HUES64 (cell line): ENCODE data around the gene POLD1.
A peak's percentile ranks its signal among the peaks of the same experiment; 100 is the strongest.

Experiments
- H3K27ac ChIP-seq: 2 replicates; pipeline ENCODE4 v1.7.0; 2013; ENCODE audit warnings: low read depth, low read length, inconsistent platforms
- H3K27me3 ChIP-seq: 2 replicates; pipeline ENCODE4 v1.6.1; 2013; ENCODE audit warnings: mild to moderate bottlenecking, low read length; ENCODE audit not compliant: insufficient read depth
- H3K36me3 ChIP-seq: 2 replicates; pipeline ENCODE4 v1.6.1; 2013; ENCODE audit warnings: mild to moderate bottlenecking, low read length; ENCODE audit not compliant: insufficient read depth
- H3K4me1 ChIP-seq: 2 replicates; pipeline ENCODE4 v1.6.1; 2013; ENCODE audit warnings: mild to moderate bottlenecking, low read length, moderate library complexity; ENCODE audit not compliant: insufficient read depth
- H3K4me3 ChIP-seq: 2 replicates; pipeline ENCODE4 v1.5.1; 2013; ENCODE audit warnings: mild to moderate bottlenecking, low read length, moderate library complexity
- H3K9ac ChIP-seq: 2 replicates; pipeline ENCODE4 v1.6.1; 2013; ENCODE audit warnings: mild to moderate bottlenecking, low read depth, low read length
- H3K9me3 ChIP-seq: 2 replicates; pipeline ENCODE4 v1.6.1; 2013; ENCODE audit warnings: low read depth, low read length; ENCODE audit not compliant: insufficient read depth
- WGBS: fragments of 150-250, 120-280 bp; methylation state at CpG from one replicate; pipeline ENCODE4 v1.1.7; 2013; ENCODE audit warnings: missing lambda C conversion rate; 5-methylcytosine and 5-hydroxymethylcytosine counted together

POLD1 gene

DNA sequence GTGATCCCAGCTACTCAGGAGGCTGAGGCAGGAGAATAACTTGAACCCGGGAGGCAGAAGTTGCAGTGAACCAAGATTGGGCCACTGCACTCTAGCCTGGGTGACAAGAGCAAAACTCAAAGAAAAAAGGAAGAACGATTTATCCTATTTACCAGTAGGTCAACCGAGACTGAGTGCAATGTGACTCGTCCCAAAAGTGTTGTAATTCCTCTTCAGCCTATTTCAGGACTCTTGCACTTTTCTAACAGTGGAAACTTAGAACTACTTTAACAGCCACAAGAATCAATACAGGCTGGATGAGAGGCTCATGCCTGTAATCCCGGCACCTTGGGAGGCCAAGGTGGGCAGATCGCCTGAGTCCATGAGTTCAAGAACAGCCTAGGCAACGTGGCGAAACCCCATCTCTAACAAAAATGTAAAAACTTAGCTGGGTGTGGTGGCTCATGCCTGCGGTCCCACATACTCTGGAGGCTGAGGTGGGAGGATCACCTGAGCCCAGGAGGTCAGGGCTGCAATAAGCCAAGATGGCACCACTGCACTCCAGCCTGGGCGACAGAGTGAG is 12.2 kb upstream of the POLD1 start:
- H3K4me1 ChIP-seq, result no peaks in the 10 kb centered on the region

DNA sequence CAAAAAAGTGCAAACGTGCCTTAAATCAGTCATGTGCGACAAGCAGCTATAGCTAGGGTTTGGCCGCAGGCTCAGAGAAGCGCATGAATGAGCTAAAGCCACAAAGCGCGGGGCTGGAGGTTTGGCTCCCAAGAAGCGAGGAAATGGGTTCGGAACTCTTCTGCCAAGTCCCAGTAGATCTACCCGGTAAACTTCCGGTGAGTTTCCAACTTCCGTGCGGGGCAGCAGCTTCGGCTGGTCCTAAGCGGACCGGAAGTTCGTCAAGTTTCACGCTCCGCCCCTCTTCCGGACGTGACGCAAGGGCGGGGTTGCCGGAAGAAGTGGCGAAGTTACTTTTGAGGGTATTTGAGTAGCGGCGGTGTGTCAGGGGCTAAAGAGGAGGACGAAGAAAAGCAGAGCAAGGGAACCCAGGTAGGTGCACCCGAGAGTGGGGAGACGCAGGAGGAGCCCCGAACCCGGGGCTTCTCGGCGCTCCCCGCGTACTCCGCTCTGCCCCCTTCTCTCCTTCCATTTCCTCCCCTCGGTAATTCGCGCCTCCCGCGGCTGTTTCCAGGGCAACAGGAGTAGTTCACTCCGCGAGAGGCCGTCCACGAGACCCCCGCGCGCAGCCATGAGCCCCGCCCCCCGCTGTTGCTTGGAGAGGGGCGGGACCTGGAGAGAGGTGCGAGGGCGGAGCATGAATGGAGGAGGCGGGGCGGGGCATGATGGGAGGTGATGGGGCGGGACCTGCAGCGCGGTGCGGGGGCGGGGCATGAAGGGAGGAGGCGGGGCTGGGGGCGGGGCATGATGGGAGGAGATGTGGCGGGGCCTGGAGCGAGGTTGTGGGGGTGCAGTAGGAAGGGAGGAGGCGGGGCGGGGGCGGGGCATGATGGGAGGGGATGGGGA is 7.7 kb upstream of the POLD1 start, which contains the start of gene NR1H2:
Gene NR1H2, plus strand, starts transcription at position 292 of the 885 bp plus-strand sequence. CDS start 1,149 bp downstream, outside the sequence.
- peaks cover 2% of the 10 kb centered on the region; the same call in 1 of the 2 replicates for H3K27me3 ChIP-seq
- H3K36me3 ChIP-seq, result peaks cover 40% of the 10 kb centered on the region
- peak within 1 kb of the TSS; percentile 97 for H3K4me3 ChIP-seq
- WGBS, result 2% methylated on average over 58 of the region's 67 CpGs
- H3K4me1 ChIP-seq, result no peaks in the 10 kb centered on the region
- H3K27ac ChIP-seq, result peak within 1 kb of the TSS; percentile 99
- H3K9ac ChIP-seq, result peak within 1 kb of the TSS; percentile 97
- no peaks in the 10 kb centered on the region for H3K9me3 ChIP-seq

More for the DNA sequence above, 12.2 kb upstream of the POLD1 start:
- Histone ChIP-seq H3K27ac (no peak overlapping the region), H3K9me3 (no peaks in the 10 kb centered on the region), H3K36me3 (no peaks in the 10 kb centered on the region), H3K4me3 (no peak overlapping the region), H3K27me3 (peaks cover 2% of the 10 kb centered on the region; the same call in 1 of the 2 replicates), H3K9ac (no peak overlapping the region)
- 86% methylated on average over 9 of the region's 10 CpGs for WGBS

DNA sequence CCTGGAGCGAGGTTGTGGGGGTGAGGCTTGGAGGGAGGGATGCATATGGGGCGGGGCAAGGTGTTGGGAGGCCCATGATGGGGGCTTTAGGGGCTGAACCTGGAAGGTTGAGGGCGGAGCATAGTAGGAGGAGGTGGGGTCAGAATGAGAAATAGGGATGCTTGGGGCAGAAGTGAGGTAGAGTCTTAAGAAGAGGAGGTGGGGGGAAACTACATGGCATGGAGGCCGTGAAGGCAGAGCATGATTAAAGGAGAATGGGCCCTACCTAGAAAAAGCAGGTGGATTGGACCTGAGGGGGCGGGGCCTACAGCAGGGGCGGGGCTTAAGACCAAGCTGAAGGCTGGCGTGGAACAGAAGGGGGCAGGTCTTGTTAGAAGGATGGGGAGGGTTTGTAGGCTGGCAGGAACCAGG is 7.1 kb upstream of the POLD1 start:
- Histone ChIP-seq H3K27ac (no peak overlapping the region), H3K36me3 (peaks cover 47% of the 10 kb centered on the region), H3K27me3 (peaks cover 2% of the 10 kb centered on the region; the same call in 1 of the 2 replicates), H3K9ac (no peak overlapping the region), H3K9me3 (no peaks in the 10 kb centered on the region), H3K4me1 (no peaks in the 10 kb centered on the region), H3K4me3 (peak overlapping the region; percentile 44)
- 46% methylated on average over 7 of the region's 7 CpGs for WGBS

DNA sequence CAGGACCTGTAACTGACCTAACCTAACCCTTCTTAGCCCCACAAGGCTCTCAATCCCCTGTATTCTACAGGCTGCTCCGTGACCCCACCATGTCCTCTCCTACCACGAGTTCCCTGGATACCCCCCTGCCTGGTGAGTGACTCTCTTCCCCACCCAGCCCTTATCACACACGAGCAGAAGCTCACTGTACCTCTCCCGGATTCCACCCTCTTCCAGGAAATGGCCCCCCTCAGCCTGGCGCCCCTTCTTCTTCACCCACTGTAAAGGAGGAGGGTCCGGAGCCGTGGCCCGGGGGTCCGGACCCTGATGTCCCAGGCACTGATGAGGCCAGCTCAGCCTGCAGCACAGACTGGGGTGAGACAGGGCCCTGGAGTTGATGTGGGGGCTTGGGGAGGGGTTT is 6.6 kb upstream of the POLD1 start:
- H3K27me3 ChIP-seq, result peaks cover 2% of the 10 kb centered on the region; the same call in 1 of the 2 replicates
- peak overlapping the region; percentile 44; the same call in 1 of the 2 replicates for H3K4me3 ChIP-seq
- H3K36me3 ChIP-seq, result peaks cover 50% of the 10 kb centered on the region
- 95% methylated on average over 9 of the region's 9 CpGs for WGBS
- no peaks in the 10 kb centered on the region for H3K4me1 ChIP-seq
- no peak overlapping the region for H3K27ac ChIP-seq
- H3K9ac ChIP-seq, result no peak overlapping the region
- H3K9me3 ChIP-seq, result no peaks in the 10 kb centered on the region

DNA sequence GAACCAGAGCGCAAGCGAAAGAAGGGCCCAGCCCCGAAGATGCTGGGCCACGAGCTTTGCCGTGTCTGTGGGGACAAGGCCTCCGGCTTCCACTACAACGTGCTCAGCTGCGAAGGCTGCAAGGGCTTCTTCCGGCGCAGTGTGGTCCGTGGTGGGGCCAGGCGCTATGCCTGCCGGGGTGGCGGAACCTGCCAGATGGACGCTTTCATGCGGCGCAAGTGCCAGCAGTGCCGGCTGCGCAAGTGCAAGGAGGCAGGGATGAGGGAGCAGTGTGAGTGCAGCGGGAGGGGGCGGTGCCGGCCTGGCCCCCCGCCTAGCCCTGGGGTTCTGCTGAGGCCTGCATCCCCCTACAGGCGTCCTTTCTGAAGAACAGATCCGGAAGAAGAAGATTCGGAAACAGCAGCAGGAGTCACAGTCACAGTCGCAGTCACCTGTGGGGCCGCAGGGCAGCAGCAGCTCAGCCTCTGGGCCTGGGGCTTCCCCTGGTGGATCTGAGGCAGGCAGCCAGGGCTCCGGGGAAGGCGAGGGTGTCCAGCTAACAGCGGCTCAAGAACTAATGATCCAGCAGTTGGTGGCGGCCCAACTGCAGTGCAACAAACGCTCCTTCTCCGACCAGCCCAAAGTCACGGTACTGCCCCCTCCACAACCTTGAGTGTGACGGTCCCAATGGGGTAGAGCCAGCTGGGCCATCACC is 5.8 kb upstream of the POLD1 start:
- H3K36me3 ChIP-seq, result peaks cover 51% of the 10 kb centered on the region
- no peaks in the 10 kb centered on the region for H3K9me3 ChIP-seq
- no peak overlapping the region for H3K27ac ChIP-seq
- H3K4me1 ChIP-seq, result peaks cover 4% of the 10 kb centered on the region; the same call in 1 of the 2 replicates
- no peak overlapping the region for H3K9ac ChIP-seq
- WGBS, result 95% methylated on average over 36 of the region's 36 CpGs
- H3K4me3 ChIP-seq, result no peak overlapping the region
- no peaks in the 10 kb centered on the region for H3K27me3 ChIP-seq

DNA sequence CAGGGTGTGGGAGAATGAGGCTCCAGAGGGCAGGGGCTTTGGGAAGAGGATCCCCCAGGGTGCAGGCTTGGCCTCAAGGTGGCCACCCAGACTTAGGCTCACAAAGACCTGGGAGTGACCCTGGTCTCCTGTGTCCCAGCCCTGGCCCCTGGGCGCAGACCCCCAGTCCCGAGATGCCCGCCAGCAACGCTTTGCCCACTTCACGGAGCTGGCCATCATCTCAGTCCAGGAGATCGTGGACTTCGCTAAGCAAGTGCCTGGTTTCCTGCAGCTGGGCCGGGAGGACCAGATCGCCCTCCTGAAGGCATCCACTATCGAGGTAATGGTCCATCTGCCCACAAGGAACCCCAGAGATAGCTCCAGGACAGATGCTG is 5.3 kb upstream of the POLD1 start:
- H3K4me3 ChIP-seq, result no peak overlapping the region
- H3K9ac ChIP-seq, result no peak overlapping the region
- 96% methylated on average over 10 of the region's 10 CpGs for WGBS
- H3K27me3 ChIP-seq, result no peaks in the 10 kb centered on the region
- no peaks in the 10 kb centered on the region for H3K9me3 ChIP-seq
- peaks cover 51% of the 10 kb centered on the region for H3K36me3 ChIP-seq
- H3K4me1 ChIP-seq, result peaks cover 8% of the 10 kb centered on the region; the same call in 1 of the 2 replicates
- H3K27ac ChIP-seq, result no peak overlapping the region

DNA sequence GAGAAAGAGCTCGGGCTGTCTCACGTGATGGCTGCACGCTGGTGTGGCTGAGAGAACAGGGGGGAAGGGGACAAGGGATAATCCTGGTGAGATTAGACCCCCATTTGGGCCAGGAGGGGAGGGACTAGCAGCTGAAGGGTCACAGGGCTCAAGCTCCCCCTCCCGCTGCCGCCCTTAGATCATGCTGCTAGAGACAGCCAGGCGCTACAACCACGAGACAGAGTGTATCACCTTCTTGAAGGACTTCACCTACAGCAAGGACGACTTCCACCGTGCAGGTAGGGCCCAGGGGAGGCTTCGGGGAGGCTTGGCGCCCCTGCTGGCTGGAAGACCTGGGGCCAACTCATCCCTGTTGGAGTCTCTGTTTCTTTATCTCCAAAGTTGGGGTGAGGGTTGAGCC is 4.5 kb upstream of the POLD1 start:
- Histone ChIP-seq H3K9ac (no peak overlapping the region), H3K4me1 (peaks cover 8% of the 10 kb centered on the region; the same call in 1 of the 2 replicates), H3K27me3 (no peaks in the 10 kb centered on the region), H3K4me3 (no peak overlapping the region), H3K27ac (no peak overlapping the region), H3K9me3 (no peaks in the 10 kb centered on the region), H3K36me3 (peaks cover 51% of the 10 kb centered on the region)
- 95% methylated on average over 11 of the region's 11 CpGs for WGBS

DNA sequence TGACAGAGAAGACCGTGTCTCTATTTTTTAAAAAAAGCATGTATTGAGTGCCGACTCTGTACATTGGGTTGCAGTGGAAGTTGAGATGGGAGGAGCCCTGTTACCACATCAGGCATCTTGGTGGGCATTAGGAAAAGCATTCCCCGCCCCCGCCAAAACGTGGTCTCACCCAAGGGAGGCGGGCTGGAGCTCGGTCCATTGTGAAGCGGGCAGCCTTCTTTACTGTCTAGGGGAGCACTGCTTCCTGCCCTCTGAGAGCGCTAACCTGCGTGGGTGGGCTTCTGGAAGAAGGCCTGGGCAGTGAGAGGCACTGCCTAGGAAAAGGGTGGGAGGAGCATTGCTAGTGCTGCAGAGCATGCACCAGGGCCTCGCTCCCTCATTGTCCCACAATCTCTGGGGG is 4.0 kb upstream of the POLD1 start:
- no peak overlapping the region for H3K27ac ChIP-seq
- H3K9ac ChIP-seq, result no peak overlapping the region
- WGBS, result 93% methylated on average over 11 of the region's 11 CpGs
- no peak overlapping the region for H3K4me3 ChIP-seq
- H3K9me3 ChIP-seq, result no peaks in the 10 kb centered on the region
- H3K4me1 ChIP-seq, result peaks cover 8% of the 10 kb centered on the region; the same call in 1 of the 2 replicates
- peaks cover 51% of the 10 kb centered on the region for H3K36me3 ChIP-seq
- H3K27me3 ChIP-seq, result no peaks in the 10 kb centered on the region

DNA sequence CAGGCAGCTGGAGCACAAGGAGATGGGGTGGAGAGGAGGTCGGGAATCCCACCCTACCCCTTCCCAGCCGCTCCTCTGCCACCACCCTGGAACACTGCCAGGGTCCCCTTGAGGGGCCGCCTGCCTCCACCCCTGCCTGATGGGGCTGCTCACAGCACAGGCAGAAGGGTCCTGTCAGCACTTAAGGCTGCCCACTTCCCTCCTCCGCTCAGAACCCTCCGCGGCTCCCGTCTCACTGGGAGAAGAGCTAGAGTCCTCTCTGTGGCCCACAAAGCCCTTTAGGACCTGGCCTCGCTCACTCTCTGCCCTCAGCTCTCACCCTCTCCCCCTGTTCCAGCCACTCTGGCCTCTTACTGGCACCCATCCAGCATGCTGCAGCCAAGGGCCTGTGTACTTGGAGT is 3.4 kb upstream of the POLD1 start:
- 97% methylated on average over 7 of the region's 8 CpGs for WGBS
- H3K9ac ChIP-seq, result no peak overlapping the region
- no peaks in the 10 kb centered on the region for H3K27me3 ChIP-seq
- no peak overlapping the region for H3K27ac ChIP-seq
- no peaks in the 10 kb centered on the region for H3K9me3 ChIP-seq
- H3K4me3 ChIP-seq, result no peak overlapping the region
- H3K36me3 ChIP-seq, result peaks cover 52% of the 10 kb centered on the region
- H3K4me1 ChIP-seq, result peaks cover 8% of the 10 kb centered on the region; the same call in 1 of the 2 replicates

DNA sequence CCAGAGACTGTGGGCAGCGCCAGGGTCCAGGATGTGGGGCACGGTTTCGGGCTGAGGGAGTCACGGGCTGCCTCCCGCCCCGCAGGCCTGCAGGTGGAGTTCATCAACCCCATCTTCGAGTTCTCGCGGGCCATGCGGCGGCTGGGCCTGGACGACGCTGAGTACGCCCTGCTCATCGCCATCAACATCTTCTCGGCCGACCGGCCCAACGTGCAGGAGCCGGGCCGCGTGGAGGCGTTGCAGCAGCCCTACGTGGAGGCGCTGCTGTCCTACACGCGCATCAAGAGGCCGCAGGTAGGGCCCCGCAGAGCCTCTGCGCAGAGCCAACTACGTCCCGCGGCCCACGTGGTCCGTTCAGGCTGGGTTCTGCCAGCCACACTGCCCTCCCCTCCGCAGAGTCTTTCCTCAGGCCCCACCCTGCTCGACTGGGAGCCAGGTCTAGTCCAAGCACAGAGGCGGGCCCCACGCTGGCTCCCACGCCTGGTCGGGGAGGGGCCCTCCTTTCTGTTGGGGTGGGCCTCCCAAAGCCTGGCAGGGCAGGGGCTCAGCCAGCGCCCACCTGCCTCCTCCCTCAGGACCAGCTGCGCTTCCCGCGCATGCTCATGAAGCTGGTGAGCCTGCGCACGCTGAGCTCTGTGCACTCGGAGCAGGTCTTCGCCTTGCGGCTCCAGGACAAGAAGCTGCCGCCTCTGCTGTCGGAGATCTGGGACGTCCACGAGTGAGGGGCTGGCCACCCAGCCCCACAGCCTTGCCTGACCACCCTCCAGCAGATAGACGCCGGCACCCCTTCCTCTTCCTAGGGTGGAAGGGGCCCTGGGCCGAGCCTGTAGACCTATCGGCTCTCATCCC is 2.0 kb upstream of the POLD1 start:
- Histone ChIP-seq H3K27me3 (no peaks in the 10 kb centered on the region), H3K9me3 (no peaks in the 10 kb centered on the region), H3K9ac (no peak overlapping the region), H3K4me1 (peaks cover 8% of the 10 kb centered on the region; the same call in 1 of the 2 replicates), H3K36me3 (peaks cover 62% of the 10 kb centered on the region), H3K27ac (no peak overlapping the region), H3K4me3 (no peak overlapping the region)
- WGBS, result 95% methylated on average over 58 of the region's 58 CpGs
